GM23248 (cell line): ENCODE results near the gene B3GALNT2.

Experiments
- EZH2 ChIP-seq: fragments of 200-600 bp; sonication (generic); IDR thresholded peaks from 2 replicates; pipeline ENCODE4 v1.6.1; 2018; ENCODE audit warnings: antibody characterized with exemption, mild to moderate bottlenecking; ENCODE audit not compliant: insufficient read depth, poor library complexity, severe bottlenecking
- EZH2phosphoT487 ChIP-seq: fragments of 200-600 bp; sonication (generic); IDR thresholded peaks from 2 replicates; pipeline ENCODE4 v1.6.1; 2018; ENCODE audit warnings: antibody characterized with exemption, moderate library complexity, mild to moderate bottlenecking, low read depth; ENCODE audit not compliant: insufficient read depth

GRCh38 chr1:235454021-235454420 lies 50.2 kb downstream of the B3GALNT2 start:
- TF ChIP-seq EZH2 (no peak), EZH2phosphoT487 (no peak)
